KG1 (cell line): ENCODE measurements around the gene TCN1.
"Not testable (repeated sequence)": the region's sequence is repeated elsewhere in the genome, so short reads cannot be mapped to it uniquely, and the experiment has no call there.

Experiments used
- DNase-seq: peaks from one replicate; lab custom pipeline; 2025; lab: John Stamatoyannopoulos, UW

TCN1 gene

GRCh38 chr11:59866397-59866796 is at the start of gene TCN1:
Gene TCN1, minus strand, starts transcription at chr11:59866487. Its CDS starts 17 bp downstream, at chr11:59866470.
- peak; percentile 24 for DNase-seq

- DNase-seq, result not testable (repeated sequence)
These were observed 37.3 kb upstream of the TCN1 start for GRCh38 chr11:59903569-59903968.

DNA sequence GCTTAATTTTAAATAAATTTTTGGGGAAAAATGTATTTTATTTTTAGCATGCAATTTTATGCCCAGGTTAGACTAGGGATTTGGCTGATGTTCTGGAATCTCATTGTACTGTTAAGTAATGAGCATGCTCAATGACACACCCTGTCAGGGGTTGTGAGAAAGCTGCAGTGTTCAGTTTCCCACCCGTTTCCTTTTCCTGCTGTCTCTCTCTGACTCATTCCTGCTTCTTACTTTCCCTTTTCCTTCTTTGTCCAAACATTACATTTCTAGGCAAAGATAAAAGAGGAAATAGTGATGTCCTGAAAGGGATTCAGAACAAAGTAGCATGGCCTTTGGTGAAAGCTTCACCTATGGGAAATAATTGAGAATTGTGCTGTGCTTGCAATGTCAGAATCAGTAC is 35.0 kb upstream of the TCN1 start:
- DNase-seq, result no peak

- DNase-seq, result no peak
These were observed 34.3 kb upstream of the TCN1 start for GRCh38 chr11:59900366-59901126.

GRCh38 chr11:59899532-59899931 is 33.2 kb upstream of the TCN1 start:
- DNase-seq, result no peak

- DNase-seq, result no peak
These were observed 32.4 kb upstream of the TCN1 start for GRCh38 chr11:59898650-59899049.

GRCh38 chr11:59898046-59898445 is 31.8 kb upstream of the TCN1 start:
- DNase-seq, result no peak

- no peak for DNase-seq
These were observed 28.3 kb upstream of the TCN1 start for GRCh38 chr11:59894616-59895015.

GRCh38 chr11:59891781-59892181 is 25.5 kb upstream of the TCN1 start:
- no peak for DNase-seq

GRCh38 chr11:59887156-59887555 is 20.9 kb upstream of the TCN1 start:
- DNase-seq, result not testable (repeated sequence)

GRCh38 chr11:59883597-59883996 is 17.3 kb upstream of the TCN1 start:
- DNase-seq, result no peak

- no peak for DNase-seq
These were observed 13.3 kb upstream of the TCN1 start for GRCh38 chr11:59879567-59879966.

GRCh38 chr11:59878575-59878974 is 12.3 kb upstream of the TCN1 start, which contains the start of gene OOSP3:
Gene OOSP3, plus strand, starts transcription at chr11:59878782. Its CDS starts 27 bp downstream, at chr11:59878809.
- DNase-seq, result no peak

- DNase-seq, result no peak
These were observed 11.5 kb upstream of the TCN1 start for GRCh38 chr11:59877784-59878183.

- DNase-seq, result no peak
These were observed 11.0 kb upstream of the TCN1 start for GRCh38 chr11:59877325-59877724.

- DNase-seq, result no peak
These were observed 9.7 kb upstream of the TCN1 start for GRCh38 chr11:59875856-59876519.

DNA sequence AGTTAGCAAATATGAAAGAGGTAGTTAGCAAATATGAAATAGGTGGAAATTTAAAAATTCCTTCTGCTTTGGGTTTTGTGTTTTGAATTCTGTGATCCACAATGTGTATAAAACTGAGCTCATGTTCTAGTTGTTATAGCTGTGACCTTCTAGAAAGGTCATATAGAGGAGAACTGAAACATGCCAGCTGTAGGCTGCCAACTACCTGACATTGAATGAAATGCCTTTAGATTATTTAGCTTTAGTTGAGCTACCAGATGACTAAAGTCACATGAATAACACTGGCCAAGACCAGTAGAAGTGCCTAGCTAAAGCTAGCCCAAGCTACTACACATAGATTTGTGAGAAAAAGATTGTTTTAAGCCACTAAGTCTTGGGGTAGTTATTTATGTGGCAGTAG is 5.8 kb upstream of the TCN1 start:
- no peak for DNase-seq

- DNase-seq, result no peak
These were observed 1.7 kb upstream of the TCN1 start for GRCh38 chr11:59867946-59868345.

DNA sequence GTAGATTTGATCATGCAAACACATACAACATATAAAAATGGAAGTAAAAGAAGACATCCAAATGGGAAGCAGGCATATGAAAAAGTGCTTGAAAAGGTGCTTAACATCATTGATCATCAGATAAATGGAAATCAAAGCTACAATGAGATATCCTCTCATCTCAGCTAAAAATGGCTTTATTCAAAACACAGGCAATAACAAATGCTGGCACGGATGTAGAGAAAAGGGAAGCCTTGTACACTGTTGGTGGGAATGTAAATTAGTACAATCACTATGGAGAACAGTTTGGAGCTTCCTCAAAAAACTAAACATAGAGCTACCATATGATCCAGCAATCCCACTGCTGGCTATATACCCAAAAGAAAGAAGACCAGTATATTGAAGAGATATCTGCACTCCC is 549 bp upstream of the TCN1 start:
- no peak for DNase-seq

DNA sequence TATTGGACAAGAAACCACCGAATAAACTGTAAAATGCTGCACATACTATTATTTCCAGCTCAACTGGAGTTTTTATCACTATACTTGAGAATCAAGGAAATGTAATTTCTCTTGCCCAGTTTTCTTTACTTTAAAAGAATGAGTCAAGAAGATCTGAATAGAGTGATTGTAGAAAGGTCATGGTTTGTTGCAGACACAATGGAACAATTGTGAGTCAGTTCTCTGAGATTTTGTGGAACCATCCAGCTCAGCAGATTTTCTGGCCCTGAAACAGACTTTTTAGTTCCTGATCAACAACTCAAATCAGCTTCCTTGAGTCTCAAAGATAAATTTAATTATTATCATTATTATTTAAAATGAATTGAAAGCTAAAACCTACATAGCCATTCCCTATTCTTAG is 1.3 kb downstream of the TCN1 start:
- no peak for DNase-seq

DNA sequence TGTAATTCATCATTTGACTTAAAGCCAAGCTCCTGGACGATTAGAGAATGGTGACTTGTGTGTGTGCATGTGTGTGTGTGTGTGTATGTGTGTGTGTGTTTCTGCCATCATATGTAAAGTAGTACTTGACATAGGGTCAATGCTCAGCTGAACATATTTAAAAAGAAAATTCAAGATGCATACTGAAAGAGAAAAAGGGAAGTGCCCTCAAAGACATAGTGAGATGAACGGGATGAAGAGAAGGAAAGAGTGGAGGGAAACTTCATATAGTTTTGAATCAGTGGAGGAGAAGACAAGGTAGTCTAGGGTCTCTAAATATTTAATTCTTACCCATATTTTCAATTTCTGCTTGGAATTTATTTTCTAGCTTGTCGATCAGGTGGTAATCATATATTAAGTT is 4.0 kb downstream of the TCN1 start:
- DNase-seq, result no peak

GRCh38 chr11:59859673-59860072 is 6.6 kb downstream of the TCN1 start:
- DNase-seq, result no peak
